Activated naive CD8-positive, alpha-beta T cell (primary cell): ENCODE data around the gene CUZD1.
"Not testable (repeated sequence)": the region's sequence is repeated elsewhere in the genome, so short reads cannot be mapped to it uniquely, and the experiment has no call there.

ENCODE experiments used
- H3K27ac Mint-ChIP-seq: one replicate; pipeline ENCODE4 v1.8.0; 2021; ENCODE audit warnings: mixed read lengths
- H3K27me3 Mint-ChIP-seq: one replicate; pipeline ENCODE4 v1.8.0; 2021; ENCODE audit warnings: mixed read lengths
- H3K36me3 Mint-ChIP-seq: one replicate; pipeline ENCODE4 v1.8.0; 2021; ENCODE audit warnings: mixed read lengths
- H3K4me1 Mint-ChIP-seq: one replicate; pipeline ENCODE4 v1.8.0; 2021; ENCODE audit warnings: low read depth, mixed read lengths
- H3K4me3 Mint-ChIP-seq: one replicate; pipeline ENCODE4 v1.8.0; 2021; ENCODE audit warnings: mild to moderate bottlenecking, mixed read lengths
- H3K9me3 Mint-ChIP-seq: one replicate; pipeline ENCODE4 v1.8.0; 2021; ENCODE audit warnings: low read depth, mixed read lengths

Gene CUZD1

GRCh38 chr10:122863216-122864193 lies 17.8 kb upstream of the CUZD1 start:
- Mint-ChIP-seq H3K4me1 (peaks cover 41% of the 10 kb centered on the region), H3K27ac (no peak overlapping the region), H3K9me3 (no peaks in the 10 kb centered on the region), H3K36me3 (peaks cover 13% of the 10 kb centered on the region), H3K4me3 (no peak overlapping the region), H3K27me3 (no peaks in the 10 kb centered on the region)

- Mint-ChIP-seq H3K27ac (no peak overlapping the region), H3K4me3 (no peak overlapping the region), H3K9me3 (no peaks in the 10 kb centered on the region)
These were observed 16.1 kb upstream of the CUZD1 start for GRCh38 chr10:122861711-122862161.

GRCh38 chr10:122859527-122859926 lies 13.9 kb upstream of the CUZD1 start:
- H3K4me3 Mint-ChIP-seq: no peak overlapping the region
- no peaks in the 10 kb centered on the region for H3K9me3 Mint-ChIP-seq
- peaks cover 15% of the 10 kb centered on the region for H3K4me1 Mint-ChIP-seq
- peaks cover 20% of the 10 kb centered on the region for H3K36me3 Mint-ChIP-seq
- H3K27ac Mint-ChIP-seq: no peak overlapping the region
- H3K27me3 Mint-ChIP-seq: no peaks in the 10 kb centered on the region

More at GRCh38 chr10:122861711-122862161, 16.1 kb upstream of the CUZD1 start:
- H3K4me1 Mint-ChIP-seq: peaks cover 26% of the 10 kb centered on the region
- no peaks in the 10 kb centered on the region for H3K27me3 Mint-ChIP-seq
- H3K36me3 Mint-ChIP-seq: peaks cover 13% of the 10 kb centered on the region

- not testable (repeated sequence) for H3K4me3 Mint-ChIP-seq, H3K9me3 Mint-ChIP-seq, H3K27ac Mint-ChIP-seq, H3K27me3 Mint-ChIP-seq
- peaks cover 17% of the 10 kb centered on the region for H3K4me1 Mint-ChIP-seq
- H3K36me3 Mint-ChIP-seq: peaks cover 25% of the 10 kb centered on the region
These were observed 12.4 kb upstream of the CUZD1 start for GRCh38 chr10:122858042-122858441.

GRCh38 chr10:122856902-122857301 lies 11.2 kb upstream of the CUZD1 start:
- H3K9me3 Mint-ChIP-seq: no peaks in the 10 kb centered on the region
- peaks cover 27% of the 10 kb centered on the region for H3K36me3 Mint-ChIP-seq
- no peak overlapping the region for H3K4me3 Mint-ChIP-seq
- H3K27ac Mint-ChIP-seq: no peak overlapping the region
- no peaks in the 10 kb centered on the region for H3K27me3 Mint-ChIP-seq
- H3K4me1 Mint-ChIP-seq: peaks cover 13% of the 10 kb centered on the region

- peaks cover 30% of the 10 kb centered on the region for H3K36me3 Mint-ChIP-seq
- H3K4me3 Mint-ChIP-seq: no peak overlapping the region
These were observed 10.1 kb upstream of the CUZD1 start for GRCh38 chr10:122855745-122856144.

GRCh38 chr10:122854648-122855047 lies 9.0 kb upstream of the CUZD1 start:
- Mint-ChIP-seq H3K27me3 (no peaks in the 10 kb centered on the region), H3K4me1 (peaks cover 9% of the 10 kb centered on the region), H3K27ac (no peak overlapping the region), H3K36me3 (peaks cover 33% of the 10 kb centered on the region), H3K9me3 (no peaks in the 10 kb centered on the region), H3K4me3 (no peak overlapping the region)

More at GRCh38 chr10:122855745-122856144, 10.1 kb upstream of the CUZD1 start:
- Mint-ChIP-seq H3K27me3 (no peaks in the 10 kb centered on the region), H3K27ac (no peak overlapping the region), H3K4me1 (peaks cover 8% of the 10 kb centered on the region), H3K9me3 (no peaks in the 10 kb centered on the region)

GRCh38 chr10:122853665-122854313 lies 8.1 kb upstream of the CUZD1 start:
- peaks cover 31% of the 10 kb centered on the region for H3K36me3 Mint-ChIP-seq
- no peak overlapping the region for H3K4me3 Mint-ChIP-seq
- no peaks in the 10 kb centered on the region for H3K27me3 Mint-ChIP-seq
- peaks cover 10% of the 10 kb centered on the region for H3K4me1 Mint-ChIP-seq
- no peak overlapping the region for H3K27ac Mint-ChIP-seq
- no peaks in the 10 kb centered on the region for H3K9me3 Mint-ChIP-seq

GRCh38 chr10:122852261-122852660 lies 6.6 kb upstream of the CUZD1 start:
- H3K27ac Mint-ChIP-seq: no peak overlapping the region
- peaks cover 10% of the 10 kb centered on the region for H3K4me1 Mint-ChIP-seq
- no peak overlapping the region for H3K4me3 Mint-ChIP-seq
- no peaks in the 10 kb centered on the region for H3K27me3 Mint-ChIP-seq
- no peaks in the 10 kb centered on the region for H3K9me3 Mint-ChIP-seq
- peaks cover 33% of the 10 kb centered on the region for H3K36me3 Mint-ChIP-seq

- peaks cover 9% of the 10 kb centered on the region for H3K4me1 Mint-ChIP-seq
- peaks cover 39% of the 10 kb centered on the region for H3K36me3 Mint-ChIP-seq
- H3K27ac Mint-ChIP-seq: no peak overlapping the region
- no peaks in the 10 kb centered on the region for H3K9me3 Mint-ChIP-seq
- no peak overlapping the region for H3K4me3 Mint-ChIP-seq
- no peaks in the 10 kb centered on the region for H3K27me3 Mint-ChIP-seq
These were observed 5.3 kb upstream of the CUZD1 start for GRCh38 chr10:122850705-122851640.

GRCh38 chr10:122849900-122850605 lies 4.4 kb upstream of the CUZD1 start:
- peaks cover 9% of the 10 kb centered on the region for H3K4me1 Mint-ChIP-seq
- H3K27me3 Mint-ChIP-seq: no peaks in the 10 kb centered on the region
- H3K36me3 Mint-ChIP-seq: peaks cover 37% of the 10 kb centered on the region
- no peak overlapping the region for H3K4me3 Mint-ChIP-seq
- no peak overlapping the region for H3K27ac Mint-ChIP-seq
- no peaks in the 10 kb centered on the region for H3K9me3 Mint-ChIP-seq

GRCh38 chr10:122849090-122849489 lies 3.4 kb upstream of the CUZD1 start:
- no peak overlapping the region for H3K27ac Mint-ChIP-seq
- H3K9me3 Mint-ChIP-seq: no peaks in the 10 kb centered on the region
- peaks cover 6% of the 10 kb centered on the region for H3K4me1 Mint-ChIP-seq
- peaks cover 37% of the 10 kb centered on the region for H3K36me3 Mint-ChIP-seq
- H3K27me3 Mint-ChIP-seq: no peaks in the 10 kb centered on the region
- no peak overlapping the region for H3K4me3 Mint-ChIP-seq

GRCh38 chr10:122847782-122848604 lies 2.3 kb upstream of the CUZD1 start:
- H3K9me3 Mint-ChIP-seq: no peaks in the 10 kb centered on the region
- no peak overlapping the region for H3K27ac Mint-ChIP-seq
- peaks cover 31% of the 10 kb centered on the region for H3K36me3 Mint-ChIP-seq
- no peak overlapping the region for H3K4me3 Mint-ChIP-seq
- H3K4me1 Mint-ChIP-seq: peaks cover 1% of the 10 kb centered on the region
- H3K27me3 Mint-ChIP-seq: no peaks in the 10 kb centered on the region
